HepG2 (cell line): Measurements from ENCODE around the gene GNA14. TPM values are rescaled to one million over a fixed set of nuclear protein-coding genes. Genes with fewer than 3 reads are reported as not detected.

ENCODE experiments used
- ATAC-seq: fragments of 200-7000 bp; cut with Tn5 transposase; 3 replicates; pipeline ENCODE4 v1.9.1; 2020; ENCODE audit warnings: mild to moderate bottlenecking, moderate library complexity
- BruUV-seq: library from RNA; stranded (reverse); fragments of 400-500 nt; replicated peaks from 2 replicates; lab custom pipeline; 2021; lab: Mats Ljungman, UMichigan
- CTCF ChIA-PET: fragments of 300-600 bp; formaldehyde crosslinking; extraction: SDS; loops from one replicate; lab custom pipeline; 2021; ENCODE audit warnings: low total read pairs, inconsistent platforms, low intra/inter-chr PET ratio; lab: Yijun Ruan, JAX
- POLR2A ChIA-PET: fragments of 350-600 bp; sonication (Branson Sonifier 250); formaldehyde crosslinking; loops from one replicate; lab custom pipeline; 2020; ENCODE audit warnings: antibody characterized with exemption, inconsistent platforms; lab: Yijun Ruan, JAX
- DNase-seq: peaks from one replicate; pipeline ENCODE4 v3.0.0-alpha.2; 2015; ENCODE audit warnings: low spot score
- FAIRE-seq: peaks from 3 replicates; lab custom pipeline; 2011; peaks lifted over from hg19 to GRCh38; lab: Jason Lieb, UNC
- H2AFZ ChIP-seq: one replicate; pipeline ENCODE4 v1.6.1; 2011; ENCODE audit warnings: low read length, inconsistent platforms
- H3K27ac ChIP-seq: fragments of 300-600 bp; 3 replicates; pipeline ENCODE4 v1.8.0; 2011; ENCODE audit warnings: mixed run types, mild to moderate bottlenecking, mixed read lengths, low read length, inconsistent platforms; ENCODE audit not compliant: insufficient read depth; ENCODE audit errors: extremely low read length
- H3K27me3 ChIP-seq, 2 experiments: fragments of 200-600 bp in 1 of 2; 2 replicates in 1 of 2; 3 replicates in 1 of 2; pipeline versions ENCODE4 v1.6.0 to v1.8.0; 2011; ENCODE audit warnings: low read length in 2 of 2, mild to moderate bottlenecking in 2 of 2, moderate library complexity in 2 of 2, inconsistent platforms in 1 of 2; ENCODE audit not compliant: insufficient read depth in 2 of 2, control insufficient read depth in 1 of 2
- H3K36me3 ChIP-seq, 2 experiments: fragments of 200-600 bp in 1 of 2; replicated peaks in 1 of 2; 2 replicates in 1 of 2; 3 replicates in 1 of 2; pipeline versions ENCODE4 v1.5.1 to v1.8.0; 2011; ENCODE audit warnings: low read length in 2 of 2, inconsistent platforms in 1 of 2; ENCODE audit not compliant: insufficient read depth in 2 of 2, control insufficient read depth in 1 of 2
- H3K4me1 ChIP-seq: 2 replicates; pipeline ENCODE4 v1.5.1; 2012; ENCODE audit warnings: low read length, inconsistent platforms; ENCODE audit not compliant: insufficient read depth
- H3K4me2 ChIP-seq: 2 replicates; pipeline ENCODE4 v1.6.0; 2011; ENCODE audit warnings: low read depth, low read length, inconsistent platforms
- H3K4me3 ChIP-seq, 3 experiments: fragments of 200-600 bp in 1 of 3; sonication (generic), shearing (Covaris generic) in 1 of 3; replicated peaks in 1 of 3; 2 replicates each; pipeline ENCODE4 v1.5.1; 2011 to 2016; ENCODE audit warnings: low read length in 3 of 3, inconsistent platforms in 2 of 3, low read depth in 2 of 3, mild to moderate bottlenecking in 2 of 3, control low read depth in 1 of 3, mixed read lengths in 1 of 3; ENCODE audit not compliant: insufficient read depth in 1 of 3
- H3K79me2 ChIP-seq: one replicate; pipeline ENCODE4 v1.6.1; 2011; ENCODE audit warnings: low read length, inconsistent platforms; ENCODE audit not compliant: insufficient read depth
- H3K9ac ChIP-seq: 2 replicates; pipeline ENCODE4 v1.6.0; 2011; ENCODE audit warnings: mild to moderate bottlenecking, low read depth, low read length, inconsistent platforms; ENCODE audit not compliant: insufficient read depth
- H3K9me3 ChIP-seq: 2 replicates; pipeline ENCODE4 v1.5.1; 2012; ENCODE audit warnings: mild to moderate bottlenecking, low read length
- H4K20me1 ChIP-seq: 2 replicates; pipeline ENCODE4 v1.6.0; 2011; ENCODE audit warnings: inconsistent platforms, mild to moderate bottlenecking, low read length, moderate library complexity; ENCODE audit not compliant: insufficient read depth
- KDM3A ChIP-seq: IDR thresholded peaks from 2 replicates; pipeline ENCODE4 v1.6.1; 2018; ENCODE audit warnings: low read depth, missing compliant biosample characterization
- NCOR1 ChIP-seq: fragments of 200-600 bp; sonication (generic); IDR thresholded peaks from 2 replicates; pipeline ENCODE4 v1.7.0; 2017; ENCODE audit warnings: antibody characterized with exemption, low read length, borderline replicate concordance
- NFE2L1 ChIP-seq: sonication (generic); formaldehyde crosslinking; IDR thresholded peaks from 2 replicates; pipeline ENCODE4 v1.4.0; 2020; ENCODE audit warnings: missing genetic modification reagents, mild to moderate bottlenecking, borderline replicate concordance
- RFXAP ChIP-seq: sonication (generic); formaldehyde crosslinking; IDR thresholded peaks from 2 replicates; pipeline ENCODE4 v1.4.0; 2020; ENCODE audit warnings: missing genetic modification reagents, borderline replicate concordance
- SIN3B ChIP-seq: fragments of 150-350 bp; IDR thresholded peaks from 2 replicates; pipeline ENCODE4 v1.6.1; 2014; ENCODE audit warnings: low read length
- STAT5B ChIP-seq: sonication (generic); formaldehyde crosslinking; IDR thresholded peaks from 2 replicates; pipeline ENCODE4 v1.4.0; 2020; ENCODE audit warnings: missing genetic modification reagents
- ZNF207 ChIP-seq: fragments of 450-650 bp; IDR thresholded peaks from 2 replicates; pipeline ENCODE4 v1.6.1; 2016; ENCODE audit warnings: antibody characterized with exemption, borderline replicate concordance
- ZNF564 ChIP-seq: sonication (generic); formaldehyde crosslinking; IDR thresholded peaks from 2 replicates; pipeline ENCODE4 v1.8.1; 2023; ENCODE audit warnings: mild to moderate bottlenecking, missing genetic modification reagents
- ZNF674 ChIP-seq: sonication (generic); formaldehyde crosslinking; IDR thresholded peaks from 2 replicates; pipeline ENCODE4 v1.5.0; 2020; ENCODE audit warnings: low read depth, mild to moderate bottlenecking, missing genetic modification reagents
- ZNF703 ChIP-seq: sonication (generic); formaldehyde crosslinking; IDR thresholded peaks from 2 replicates; pipeline ENCODE4 v1.5.1; 2020; ENCODE audit warnings: missing genetic modification reagents, mild to moderate bottlenecking, moderate library complexity, borderline replicate concordance
- WGBS: methylation state at CpG from one replicate; pipeline ENCODE4 v1.1.6; 2017; ENCODE audit warnings: low lambda C conversion rate; 5-methylcytosine and 5-hydroxymethylcytosine counted together
- in situ Hi-C: cut with HindIII; loops from 2 replicates; pipeline ENCODE4 v1.10.0; 2017; ENCODE audit warnings: low pct_unique_long_range_greater_than_20kb; ENCODE audit not compliant: extremely low pct_ligation_motif_present
- intact Hi-C: fragments of 100-400 bp; cut with micrococcal nuclease; formaldehyde crosslinking; loops from one replicate; pipeline ENCODE4 v1.10.0; 2022; ENCODE audit not compliant: unreplicated experiment
- polyA plus RNA-seq, 8 experiments: library from polyadenylated mRNA; depleted of rRNA in 3 of 8; stranded (reverse) in 7 of 8; unstranded in 1 of 8; fragments of >200 nt; fragmentation: Illumina TruSeq in 4 of 8; extraction: Trizol in 4 of 8; gene quantifications; 2 replicates each; pipeline versions ENCODE4 v1.2.1 to v1.2.3, GENCODE V29; 2011 to 2016; ENCODE audit warnings: low read depth in 4 of 8, missing spikeins in 1 of 8, mixed read lengths in 1 of 8; ENCODE audit not compliant: insufficient read depth in 1 of 8
- total RNA-seq, 5 experiments: library from RNA; depleted of rRNA; stranded (reverse); fragments of >200 nt; fragmentation: Illumina TruSeq; extraction: Trizol; gene quantifications; 2 replicates each; pipeline ENCODE4 v1.2.3, GENCODE V29; 2016; ENCODE audit warnings: low read depth in 1 of 5
- TF ChIP-seq, protein P1 (sequence below): sonication (generic); formaldehyde crosslinking; IDR thresholded peaks from 2 replicates; pipeline ENCODE4 v1.8.0; 2022; ENCODE audit warnings: mild to moderate bottlenecking, missing genetic modification reagents, moderate library complexity
- TF ChIP-seq, protein P2 (sequence below): sonication (generic); formaldehyde crosslinking; conservative IDR thresholded peaks from 2 replicates; pipeline ENCODE4 v1.4.0; 2020; ENCODE audit warnings: missing genetic modification reagents
- TF ChIP-seq, protein P3 (sequence below): conservative IDR thresholded peaks from 2 replicates; pipeline ENCODE4 v1.6.1; 2018; ENCODE audit warnings: missing genetic modification reagents
- TF ChIP-seq, protein P4 (sequence below): sonication (generic); formaldehyde crosslinking; IDR thresholded peaks from 2 replicates; pipeline ENCODE4 v1.5.0; 2020; ENCODE audit warnings: missing genetic modification reagents
- TF ChIP-seq, protein P5 (sequence below): sonication (generic); formaldehyde crosslinking; IDR thresholded peaks from 2 replicates; pipeline ENCODE4 v1.9.0; 2022; ENCODE audit warnings: low read depth, missing genetic modification reagents
- TF ChIP-seq, protein P6 (sequence below): sonication (generic); formaldehyde crosslinking; IDR thresholded peaks from 2 replicates; pipeline ENCODE4 v1.5.0; 2020; ENCODE audit warnings: mild to moderate bottlenecking, missing genetic modification reagents, moderate library complexity

GNA14 gene
- total and polyA plus RNA-seq, 2 of the 13 experiments (the other 11 are each of a cell fraction or from before 2014, with no cell fraction given): not detected

DNA sequence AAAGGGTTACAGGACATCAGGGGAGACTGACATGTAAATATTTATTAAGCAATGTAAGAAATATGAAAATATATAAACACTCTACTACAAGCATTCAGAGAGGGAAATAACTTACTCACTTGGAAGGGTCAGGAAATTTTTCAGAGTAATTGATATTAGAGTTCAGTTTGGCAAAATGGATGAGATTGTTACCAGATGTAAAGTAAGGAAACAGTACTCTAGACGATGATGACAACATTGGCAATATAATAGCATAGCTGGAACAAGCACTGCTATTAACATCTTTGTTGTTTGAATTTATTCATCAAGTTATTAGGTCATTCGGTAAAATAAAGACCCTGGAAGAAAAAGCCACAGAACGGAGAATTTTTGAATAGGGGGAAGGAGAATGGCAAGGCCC lies 49.1 kb downstream of the GNA14 start (continued):
- TF ChIP-seq RFXAP (CRISPR knock-in tag) (no peak), KDM3A (CRISPR knock-in tag) (no peak), ZNF703 (CRISPR knock-in tag) (no peak)

DNA sequence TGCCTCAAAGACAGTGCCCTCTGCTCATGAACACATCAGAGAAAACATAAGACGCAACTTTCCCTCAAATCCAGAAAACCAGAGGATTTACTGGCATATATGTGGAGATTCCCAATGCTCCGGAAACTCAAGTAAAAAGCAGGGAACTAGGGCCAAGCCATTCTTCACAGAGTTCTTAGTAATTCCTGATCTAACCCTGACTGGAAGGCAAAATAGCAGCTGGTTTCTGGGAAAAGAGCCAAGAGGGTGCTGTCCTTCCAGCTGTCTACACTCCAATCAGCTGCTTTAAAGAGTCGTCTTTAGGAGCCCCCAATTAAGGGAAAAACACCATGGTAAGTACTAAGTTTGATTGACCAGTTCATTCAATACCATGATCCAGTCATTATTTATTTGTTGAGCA lies 49.6 kb downstream of the GNA14 start:
- ChIA-PET CTCF (no interaction called here), POLR2A (no interaction called here)
- Histone ChIP-seq H3K9ac (no peak overlapping the region), H3K36me3 (no peaks in the 10 kb centered on the region), H3K4me3 (no peak overlapping the region), H3K27me3 (no peaks in the 10 kb centered on the region; a peak in 1 of 5 replicates), H2AFZ (no peak overlapping the region), H3K4me1 (no peaks in the 10 kb centered on the region), H3K9me3 (no peaks in the 10 kb centered on the region), H3K4me2 (no peak overlapping the region), H4K20me1 (no peaks in the 10 kb centered on the region), H3K27ac (no peak overlapping the region), H3K79me2 (no peaks in the 10 kb centered on the region)
- 48% methylated on average over 3 of the region's 3 CpGs for WGBS
- intact Hi-C loops: no loop called here
- FAIRE-seq (no peak), DNase-seq (no peak), ATAC-seq (no peak)
- BruUV-seq: no TSS peak
- in situ Hi-C loops: no loop called here
- TF ChIP-seq, protein P1, sequence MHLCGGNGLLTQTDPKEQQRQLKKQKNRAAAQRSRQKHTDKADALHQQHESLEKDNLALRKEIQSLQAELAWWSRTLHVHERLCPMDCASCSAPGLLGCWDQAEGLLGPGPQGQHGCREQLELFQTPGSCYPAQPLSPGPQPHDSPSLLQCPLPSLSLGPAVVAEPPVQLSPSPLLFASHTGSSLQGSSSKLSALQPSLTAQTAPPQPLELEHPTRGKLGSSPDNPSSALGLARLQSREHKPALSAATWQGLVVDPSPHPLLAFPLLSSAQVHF: no peak
- TF ChIP-seq, protein P2, sequence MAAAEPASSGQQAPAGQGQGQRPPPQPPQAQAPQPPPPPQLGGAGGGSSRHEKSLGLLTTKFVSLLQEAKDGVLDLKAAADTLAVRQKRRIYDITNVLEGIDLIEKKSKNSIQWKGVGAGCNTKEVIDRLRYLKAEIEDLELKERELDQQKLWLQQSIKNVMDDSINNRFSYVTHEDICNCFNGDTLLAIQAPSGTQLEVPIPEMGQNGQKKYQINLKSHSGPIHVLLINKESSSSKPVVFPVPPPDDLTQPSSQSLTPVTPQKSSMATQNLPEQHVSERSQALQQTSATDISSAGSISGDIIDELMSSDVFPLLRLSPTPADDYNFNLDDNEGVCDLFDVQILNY (CRISPR knock-in tag): no peak
- no peak for TF ChIP-seq ZNF564 (CRISPR knock-in tag)
- no peak for TF ChIP-seq NCOR1
- TF ChIP-seq ZNF207: no peak
- TF ChIP-seq, protein P3, sequence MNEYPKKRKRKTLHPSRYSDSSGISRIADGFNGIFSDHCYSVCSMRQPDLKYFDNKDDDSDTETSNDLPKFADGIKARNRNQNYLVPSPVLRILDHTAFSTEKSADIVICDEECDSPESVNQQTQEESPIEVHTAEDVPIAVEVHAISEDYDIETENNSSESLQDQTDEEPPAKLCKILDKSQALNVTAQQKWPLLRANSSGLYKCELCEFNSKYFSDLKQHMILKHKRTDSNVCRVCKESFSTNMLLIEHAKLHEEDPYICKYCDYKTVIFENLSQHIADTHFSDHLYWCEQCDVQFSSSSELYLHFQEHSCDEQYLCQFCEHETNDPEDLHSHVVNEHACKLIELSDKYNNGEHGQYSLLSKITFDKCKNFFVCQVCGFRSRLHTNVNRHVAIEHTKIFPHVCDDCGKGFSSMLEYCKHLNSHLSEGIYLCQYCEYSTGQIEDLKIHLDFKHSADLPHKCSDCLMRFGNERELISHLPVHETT (CRISPR knock-in tag): no peak
- TF ChIP-seq, protein P4, sequence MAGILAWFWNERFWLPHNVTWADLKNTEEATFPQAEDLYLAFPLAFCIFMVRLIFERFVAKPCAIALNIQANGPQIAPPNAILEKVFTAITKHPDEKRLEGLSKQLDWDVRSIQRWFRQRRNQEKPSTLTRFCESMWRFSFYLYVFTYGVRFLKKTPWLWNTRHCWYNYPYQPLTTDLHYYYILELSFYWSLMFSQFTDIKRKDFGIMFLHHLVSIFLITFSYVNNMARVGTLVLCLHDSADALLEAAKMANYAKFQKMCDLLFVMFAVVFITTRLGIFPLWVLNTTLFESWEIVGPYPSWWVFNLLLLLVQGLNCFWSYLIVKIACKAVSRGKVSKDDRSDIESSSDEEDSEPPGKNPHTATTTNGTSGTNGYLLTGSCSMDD (CRISPR knock-in tag): no peak
- TF ChIP-seq ZNF674 (CRISPR knock-in tag): no peak
- TF ChIP-seq, protein P5, sequence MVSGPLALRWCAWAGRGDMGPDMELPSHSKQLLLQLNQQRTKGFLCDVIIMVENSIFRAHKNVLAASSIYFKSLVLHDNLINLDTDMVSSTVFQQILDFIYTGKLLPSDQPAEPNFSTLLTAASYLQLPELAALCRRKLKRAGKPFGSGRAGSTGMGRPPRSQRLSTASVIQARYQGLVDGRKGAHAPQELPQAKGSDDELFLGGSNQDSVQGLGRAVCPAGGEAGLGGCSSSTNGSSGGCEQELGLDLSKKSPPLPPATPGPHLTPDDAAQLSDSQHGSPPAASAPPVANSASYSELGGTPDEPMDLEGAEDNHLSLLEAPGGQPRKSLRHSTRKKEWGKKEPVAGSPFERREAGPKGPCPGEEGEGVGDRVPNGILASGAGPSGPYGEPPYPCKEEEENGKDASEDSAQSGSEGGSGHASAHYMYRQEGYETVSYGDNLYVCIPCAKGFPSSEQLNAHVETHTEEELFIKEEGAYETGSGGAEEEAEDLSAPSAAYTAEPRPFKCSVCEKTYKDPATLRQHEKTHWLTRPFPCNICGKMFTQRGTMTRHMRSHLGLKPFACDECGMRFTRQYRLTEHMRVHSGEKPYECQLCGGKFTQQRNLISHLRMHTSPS (CRISPR knock-in tag): no peak
- TF ChIP-seq STAT5B: no peak
- no peak for TF ChIP-seq NFE2L1 (CRISPR knock-in tag)
- no peak for TF ChIP-seq SIN3B
- TF ChIP-seq, protein P6, sequence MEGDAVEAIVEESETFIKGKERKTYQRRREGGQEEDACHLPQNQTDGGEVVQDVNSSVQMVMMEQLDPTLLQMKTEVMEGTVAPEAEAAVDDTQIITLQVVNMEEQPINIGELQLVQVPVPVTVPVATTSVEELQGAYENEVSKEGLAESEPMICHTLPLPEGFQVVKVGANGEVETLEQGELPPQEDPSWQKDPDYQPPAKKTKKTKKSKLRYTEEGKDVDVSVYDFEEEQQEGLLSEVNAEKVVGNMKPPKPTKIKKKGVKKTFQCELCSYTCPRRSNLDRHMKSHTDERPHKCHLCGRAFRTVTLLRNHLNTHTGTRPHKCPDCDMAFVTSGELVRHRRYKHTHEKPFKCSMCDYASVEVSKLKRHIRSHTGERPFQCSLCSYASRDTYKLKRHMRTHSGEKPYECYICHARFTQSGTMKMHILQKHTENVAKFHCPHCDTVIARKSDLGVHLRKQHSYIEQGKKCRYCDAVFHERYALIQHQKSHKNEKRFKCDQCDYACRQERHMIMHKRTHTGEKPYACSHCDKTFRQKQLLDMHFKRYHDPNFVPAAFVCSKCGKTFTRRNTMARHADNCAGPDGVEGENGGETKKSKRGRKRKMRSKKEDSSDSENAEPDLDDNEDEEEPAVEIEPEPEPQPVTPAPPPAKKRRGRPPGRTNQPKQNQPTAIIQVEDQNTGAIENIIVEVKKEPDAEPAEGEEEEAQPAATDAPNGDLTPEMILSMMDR (CRISPR knock-in tag): no peak
